GM23338 (cell line): ENCODE data around the gene GPR146. TPM values are rescaled to one million over a fixed set of nuclear protein-coding genes. Genes with fewer than 3 reads are reported as not detected.

ENCODE experiments used
- ATAC-seq: fragments of 200-7000 bp; cut with Tn5 transposase; 3 replicates; pipeline ENCODE4 v1.9.1; 2020
- DNase-seq: peaks from one replicate; pipeline ENCODE4 v3.0.0-alpha.2; 2015; ENCODE audit warnings: low spot score
- H2AFZ ChIP-seq: fragments of 200-600 bp; sonication (generic); 2 replicates; pipeline ENCODE4 v1.8.0; 2016; ENCODE audit warnings: antibody characterized with exemption, mild to moderate bottlenecking, moderate library complexity
- H3F3A ChIP-seq: fragments of 200-600 bp; sonication (generic); replicated peaks from 2 replicates; pipeline ENCODE4 v1.8.0; 2017; ENCODE audit warnings: antibody characterized with exemption, mixed run types, low read depth
- H3K27ac ChIP-seq: fragments of 200-600 bp; sonication (generic); 2 replicates; pipeline ENCODE4 v1.6.1; 2016; ENCODE audit warnings: low read depth
- H3K27me3 ChIP-seq: fragments of 200-600 bp; sonication (generic); 2 replicates; pipeline ENCODE4 v1.8.0; 2016; ENCODE audit warnings: mild to moderate bottlenecking, mixed run types, moderate library complexity; ENCODE audit not compliant: insufficient read depth
- H3K36me3 ChIP-seq: fragments of 200-600 bp; sonication (generic); 2 replicates; pipeline ENCODE4 v1.8.0; 2016; ENCODE audit warnings: mild to moderate bottlenecking; ENCODE audit not compliant: insufficient read depth
- H3K4me1 ChIP-seq: fragments of 200-600 bp; sonication (generic); 2 replicates; pipeline ENCODE4 v1.8.0; 2016; ENCODE audit warnings: mild to moderate bottlenecking, moderate library complexity; ENCODE audit not compliant: insufficient read depth
- H3K4me2 ChIP-seq: fragments of 200-600 bp; sonication (generic); 2 replicates; pipeline ENCODE4 v1.7.1; 2017; ENCODE audit warnings: mixed run types
- H3K4me3 ChIP-seq: fragments of 200-600 bp; sonication (generic); 2 replicates; pipeline ENCODE4 v1.6.1; 2016; ENCODE audit warnings: mixed run types
- H3K79me2 ChIP-seq: fragments of 200-600 bp; sonication (generic); replicated peaks from 2 replicates; pipeline ENCODE4 v1.8.0; 2017; ENCODE audit warnings: mild to moderate bottlenecking; ENCODE audit not compliant: insufficient read depth
- H3K9me2 ChIP-seq: fragments of 200-600 bp; sonication (generic); 2 replicates; pipeline ENCODE4 v1.8.0; 2017; ENCODE audit not compliant: insufficient read depth
- H4K20me1 ChIP-seq: fragments of 200-600 bp; sonication (generic); replicated peaks from 2 replicates; pipeline ENCODE4 v1.8.0; 2017; ENCODE audit warnings: mild to moderate bottlenecking; ENCODE audit not compliant: insufficient read depth
- H3K27ac Mint-ChIP-seq: 2 replicates; pipeline ENCODE4 v1.8.0; 2020; ENCODE audit warnings: inconsistent platforms, mild to moderate bottlenecking, moderate library complexity, mixed read lengths
- H3K27me3 Mint-ChIP-seq: 3 replicates; pipeline ENCODE4 v1.8.0; 2022; ENCODE audit warnings: low read depth, mild to moderate bottlenecking, moderate library complexity, mixed read lengths, inconsistent platforms; ENCODE audit not compliant: insufficient read depth, poor library complexity
- H3K36me3 Mint-ChIP-seq: 3 replicates; pipeline ENCODE4 v1.8.0; 2021; ENCODE audit warnings: low read depth, mild to moderate bottlenecking, inconsistent platforms, moderate library complexity, mixed read lengths
- H3K4me1 Mint-ChIP-seq: 3 replicates; pipeline ENCODE4 v1.8.0; 2020; ENCODE audit warnings: mild to moderate bottlenecking, inconsistent platforms, mixed read lengths
- H3K4me3 Mint-ChIP-seq: 3 replicates; pipeline ENCODE4 v1.8.0; 2021; ENCODE audit warnings: moderate library complexity, mild to moderate bottlenecking, inconsistent platforms, mixed read lengths
- H3K9me3 Mint-ChIP-seq: 3 replicates; pipeline ENCODE4 v1.8.0; 2020; ENCODE audit warnings: moderate library complexity, mild to moderate bottlenecking, inconsistent platforms, mixed read lengths
- CREB1 ChIP-seq: fragments of 250-450 bp; sonication (Bioruptor Pico); IDR thresholded peaks from 2 replicates; pipeline ENCODE4 v1.5.0; 2020; ENCODE audit warnings: low read depth, mild to moderate bottlenecking, moderate library complexity
- CTCF ChIP-seq, 2 experiments: fragments of 200-600 bp in 1 of 2; sonication (generic) in 1 of 2; conservative IDR thresholded peaks; 2 replicates each; pipeline versions ENCODE4 v1.5.1 to v1.6.1; 2016 to 2017; ENCODE audit warnings: antibody characterized with exemption in 2 of 2, low read depth in 2 of 2, mild to moderate bottlenecking in 2 of 2, moderate library complexity in 1 of 2
- EZH2 ChIP-seq: fragments of 200-600 bp; sonication (generic); IDR thresholded peaks from one replicate; pipeline ENCODE4 v1.8.0; 2017; ENCODE audit warnings: antibody characterized with exemption, mild to moderate bottlenecking, low read depth; ENCODE audit not compliant: unreplicated experiment
- EZH2phosphoT487 ChIP-seq: fragments of 200-600 bp; sonication (generic); IDR thresholded peaks from one replicate; pipeline ENCODE4 v1.8.1; 2018; ENCODE audit warnings: antibody characterized with exemption; ENCODE audit not compliant: unreplicated experiment
- JUNB ChIP-seq: IDR thresholded peaks from one replicate; pipeline ENCODE4 v1.6.1; 2016; ENCODE audit warnings: antibody characterized with exemption; ENCODE audit not compliant: unreplicated experiment
- NANOG ChIP-seq: IDR thresholded peaks from 2 replicates; pipeline ENCODE4 v1.6.1; 2016; ENCODE audit warnings: antibody characterized with exemption, borderline replicate concordance
- POLR2AphosphoS5 ChIP-seq: IDR thresholded peaks from 2 replicates; pipeline ENCODE4 v1.6.1; 2016; ENCODE audit warnings: antibody characterized with exemption, low read depth
- REST ChIP-seq: IDR thresholded peaks from one replicate; pipeline ENCODE4 v1.6.1; 2018; ENCODE audit warnings: antibody characterized with exemption; ENCODE audit not compliant: unreplicated experiment
- STAT1 ChIP-seq: IDR thresholded peaks from one replicate; pipeline ENCODE4 v1.6.1; 2016; ENCODE audit warnings: antibody characterized with exemption; ENCODE audit not compliant: unreplicated experiment
- ZNF114 ChIP-seq: fragments of 250-450 bp; sonication (Bioruptor Pico); IDR thresholded peaks from 2 replicates; pipeline ENCODE4 v1.5.0; 2020; ENCODE audit warnings: mild to moderate bottlenecking, moderate library complexity
- ZNF331 ChIP-seq: fragments of 250-450 bp; sonication (Bioruptor Pico); IDR thresholded peaks from 2 replicates; pipeline ENCODE4 v1.5.0; 2020; ENCODE audit warnings: low read depth, mild to moderate bottlenecking, moderate library complexity
- polyA plus RNA-seq: library from polyadenylated mRNA; unstranded; fragments of >200 nt; fragmentation: Nextera tagmentation; extraction: Ambion mirVana; gene quantifications from 2 replicates; pipeline ENCODE4 v1.2.1, GENCODE V29; 2016
- total RNA-seq: library from RNA; depleted of rRNA; stranded (reverse); fragments of >200 nt; shearing (Covaris generic); gene quantifications from 2 replicates; pipeline ENCODE4 v1.2.3, GENCODE V29; 2014
- TF ChIP-seq, protein P1 (sequence below): fragments of 250-450 bp; sonication (Bioruptor Pico); IDR thresholded peaks from 2 replicates; pipeline ENCODE4 v1.5.0; 2020; ENCODE audit warnings: mild to moderate bottlenecking, moderate library complexity
- TF ChIP-seq, protein P2 (sequence below): IDR thresholded peaks from 2 replicates; pipeline ENCODE4 v1.6.1; 2016; ENCODE audit warnings: antibody characterized with exemption

Gene GPR146
- total and polyA plus RNA-seq, 2 experiments from 2014 or later, result 0.28 to 0.37 TPM

DNA sequence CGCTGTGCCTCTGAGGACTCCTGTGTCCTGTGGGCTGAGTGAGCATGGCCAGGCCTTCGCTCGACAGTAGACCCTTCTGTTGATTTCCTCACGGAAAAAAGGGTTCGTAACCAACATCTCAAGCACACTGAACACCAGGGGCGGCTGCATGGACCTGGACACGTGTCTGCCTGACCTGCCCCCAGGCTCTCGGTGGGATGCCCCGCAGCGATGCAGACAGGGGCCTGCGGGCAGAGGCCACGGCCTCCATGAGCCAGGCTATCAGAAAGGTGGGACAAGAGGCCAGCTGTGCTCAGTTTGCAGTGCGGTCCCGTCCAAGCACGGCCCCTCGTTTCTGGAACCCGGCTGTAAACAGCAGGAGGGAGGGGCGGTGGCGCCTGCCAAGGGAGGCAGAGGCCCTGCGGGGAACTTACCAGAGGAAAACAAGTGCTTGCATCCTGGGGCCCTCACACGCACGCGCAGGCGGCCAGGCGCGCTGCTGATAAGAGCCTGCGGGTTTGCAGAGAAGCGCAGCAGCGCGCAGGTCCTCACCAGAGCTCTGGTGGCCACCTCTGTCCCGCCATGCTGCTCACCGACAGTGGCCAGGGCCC is 10.6 kb downstream of the GPR146 start:
- no peak for TF ChIP-seq POLR2AphosphoS5
- TF ChIP-seq, protein P1, sequence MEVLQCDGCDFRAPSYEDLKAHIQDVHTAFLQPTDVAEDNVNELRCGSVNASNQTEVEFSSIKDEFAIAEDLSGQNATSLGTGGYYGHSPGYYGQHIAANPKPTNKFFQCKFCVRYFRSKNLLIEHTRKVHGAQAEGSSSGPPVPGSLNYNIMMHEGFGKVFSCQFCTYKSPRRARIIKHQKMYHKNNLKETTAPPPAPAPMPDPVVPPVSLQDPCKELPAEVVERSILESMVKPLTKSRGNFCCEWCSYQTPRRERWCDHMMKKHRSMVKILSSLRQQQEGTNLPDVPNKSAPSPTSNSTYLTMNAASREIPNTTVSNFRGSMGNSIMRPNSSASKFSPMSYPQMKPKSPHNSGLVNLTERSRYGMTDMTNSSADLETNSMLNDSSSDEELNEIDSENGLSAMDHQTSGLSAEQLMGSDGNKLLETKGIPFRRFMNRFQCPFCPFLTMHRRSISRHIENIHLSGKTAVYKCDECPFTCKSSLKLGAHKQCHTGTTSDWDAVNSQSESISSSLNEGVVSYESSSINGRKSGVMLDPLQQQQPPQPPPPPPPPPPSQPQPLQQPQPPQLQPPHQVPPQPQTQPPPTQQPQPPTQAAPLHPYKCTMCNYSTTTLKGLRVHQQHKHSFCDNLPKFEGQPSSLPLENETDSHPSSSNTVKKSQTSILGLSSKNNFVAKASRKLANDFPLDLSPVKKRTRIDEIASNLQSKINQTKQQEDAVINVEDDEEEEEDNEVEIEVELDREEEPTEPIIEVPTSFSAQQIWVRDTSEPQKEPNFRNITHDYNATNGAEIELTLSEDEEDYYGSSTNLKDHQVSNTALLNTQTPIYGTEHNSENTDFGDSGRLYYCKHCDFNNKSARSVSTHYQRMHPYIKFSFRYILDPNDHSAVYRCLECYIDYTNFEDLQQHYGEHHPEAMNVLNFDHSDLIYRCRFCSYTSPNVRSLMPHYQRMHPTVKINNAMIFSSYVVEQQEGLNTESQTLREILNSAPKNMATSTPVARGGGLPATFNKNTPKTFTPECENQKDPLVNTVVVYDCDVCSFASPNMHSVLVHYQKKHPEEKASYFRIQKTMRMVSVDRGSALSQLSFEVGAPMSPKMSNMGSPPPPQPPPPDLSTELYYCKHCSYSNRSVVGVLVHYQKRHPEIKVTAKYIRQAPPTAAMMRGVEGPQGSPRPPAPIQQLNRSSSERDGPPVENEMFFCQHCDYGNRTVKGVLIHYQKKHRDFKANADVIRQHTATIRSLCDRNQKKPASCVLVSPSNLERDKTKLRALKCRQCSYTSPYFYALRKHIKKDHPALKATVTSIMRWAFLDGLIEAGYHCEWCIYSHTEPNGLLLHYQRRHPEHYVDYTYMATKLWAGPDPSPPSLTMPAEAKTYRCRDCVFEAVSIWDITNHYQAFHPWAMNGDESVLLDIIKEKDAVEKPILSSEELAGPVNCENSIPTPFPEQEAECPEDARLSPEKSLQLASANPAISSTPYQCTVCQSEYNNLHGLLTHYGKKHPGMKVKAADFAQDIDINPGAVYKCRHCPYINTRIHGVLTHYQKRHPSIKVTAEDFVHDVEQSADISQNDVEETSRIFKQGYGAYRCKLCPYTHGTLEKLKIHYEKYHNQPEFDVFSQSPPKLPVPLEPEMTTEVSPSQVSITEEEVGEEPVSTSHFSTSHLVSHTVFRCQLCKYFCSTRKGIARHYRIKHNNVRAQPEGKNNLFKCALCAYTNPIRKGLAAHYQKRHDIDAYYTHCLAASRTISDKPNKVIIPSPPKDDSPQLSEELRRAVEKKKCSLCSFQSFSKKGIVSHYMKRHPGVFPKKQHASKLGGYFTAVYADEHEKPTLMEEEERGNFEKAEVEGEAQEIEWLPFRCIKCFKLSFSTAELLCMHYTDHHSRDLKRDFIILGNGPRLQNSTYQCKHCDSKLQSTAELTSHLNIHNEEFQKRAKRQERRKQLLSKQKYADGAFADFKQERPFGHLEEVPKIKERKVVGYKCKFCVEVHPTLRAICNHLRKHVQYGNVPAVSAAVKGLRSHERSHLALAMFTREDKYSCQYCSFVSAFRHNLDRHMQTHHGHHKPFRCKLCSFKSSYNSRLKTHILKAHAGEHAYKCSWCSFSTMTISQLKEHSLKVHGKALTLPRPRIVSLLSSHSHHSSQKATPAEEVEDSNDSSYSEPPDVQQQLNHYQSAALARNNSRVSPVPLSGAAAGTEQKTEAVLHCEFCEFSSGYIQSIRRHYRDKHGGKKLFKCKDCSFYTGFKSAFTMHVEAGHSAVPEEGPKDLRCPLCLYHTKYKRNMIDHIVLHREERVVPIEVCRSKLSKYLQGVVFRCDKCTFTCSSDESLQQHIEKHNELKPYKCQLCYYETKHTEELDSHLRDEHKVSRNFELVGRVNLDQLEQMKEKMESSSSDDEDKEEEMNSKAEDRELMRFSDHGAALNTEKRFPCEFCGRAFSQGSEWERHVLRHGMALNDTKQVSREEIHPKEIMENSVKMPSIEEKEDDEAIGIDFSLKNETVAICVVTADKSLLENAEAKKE (CRISPR knock-in tag), result no peak
- TF ChIP-seq ZNF331 (CRISPR knock-in tag), result no peak
- TF ChIP-seq, protein P2, sequence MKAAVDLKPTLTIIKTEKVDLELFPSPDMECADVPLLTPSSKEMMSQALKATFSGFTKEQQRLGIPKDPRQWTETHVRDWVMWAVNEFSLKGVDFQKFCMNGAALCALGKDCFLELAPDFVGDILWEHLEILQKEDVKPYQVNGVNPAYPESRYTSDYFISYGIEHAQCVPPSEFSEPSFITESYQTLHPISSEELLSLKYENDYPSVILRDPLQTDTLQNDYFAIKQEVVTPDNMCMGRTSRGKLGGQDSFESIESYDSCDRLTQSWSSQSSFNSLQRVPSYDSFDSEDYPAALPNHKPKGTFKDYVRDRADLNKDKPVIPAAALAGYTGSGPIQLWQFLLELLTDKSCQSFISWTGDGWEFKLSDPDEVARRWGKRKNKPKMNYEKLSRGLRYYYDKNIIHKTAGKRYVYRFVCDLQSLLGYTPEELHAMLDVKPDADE, result no peak
- no peak for TF ChIP-seq JUNB
- TF ChIP-seq EZH2, result no peak
- TF ChIP-seq REST, result no peak
- no peak for TF ChIP-seq NANOG
- no peak for TF ChIP-seq CREB1 (CRISPR knock-in tag)
- TF ChIP-seq STAT1, result no peak
- no peak for TF ChIP-seq ZNF114
- no peak for TF ChIP-seq CTCF (conservative IDR thresholded peaks at IDR 0.05; ENCODE audit: low read depth in 2 of 2)
- TF ChIP-seq EZH2phosphoT487, result no peak
- Histone ChIP-seq H3F3A (0 out of 2 replicates have a peak, but pooled peaks cover 4% of the 10 kb centered on the region), H3K27ac (peak overlapping the region; percentile 59; the same call in 1 of the 2 replicates), H3K79me2 (no peaks in the 10 kb centered on the region; the same call in 1 of the 2 replicates), H4K20me1 (peaks cover 9% of the 10 kb centered on the region; the same call in 1 of the 2 replicates), H2AFZ (no peak overlapping the region), H3K4me3 (no peak overlapping the region), H3K9me2 (no peaks in the 10 kb centered on the region), H3K4me2 (no peak overlapping the region), H3K27me3 (no peaks in the 10 kb centered on the region), H3K4me1 (peaks cover 9% of the 10 kb centered on the region; the same call in 1 of the 2 replicates), H3K36me3 (no peaks in the 10 kb centered on the region)
- no peak for ATAC-seq
- DNase-seq, result no peak
- Mint-ChIP-seq H3K36me3 (peaks cover 4% of the 10 kb centered on the region; the same call in 1 of the 3 replicates), H3K27ac (peak overlapping the region; percentile 40; the same call in 1 of the 2 replicates), H3K4me1 (peaks cover 36% of the 10 kb centered on the region), H3K27me3 (peaks cover 8% of the 10 kb centered on the region), H3K9me3 (no peaks in the 10 kb centered on the region), H3K4me3 (no peak overlapping the region)
